Measurements from ENCODE around the gene HOXB7.

HOXB7 gene

DNA sequence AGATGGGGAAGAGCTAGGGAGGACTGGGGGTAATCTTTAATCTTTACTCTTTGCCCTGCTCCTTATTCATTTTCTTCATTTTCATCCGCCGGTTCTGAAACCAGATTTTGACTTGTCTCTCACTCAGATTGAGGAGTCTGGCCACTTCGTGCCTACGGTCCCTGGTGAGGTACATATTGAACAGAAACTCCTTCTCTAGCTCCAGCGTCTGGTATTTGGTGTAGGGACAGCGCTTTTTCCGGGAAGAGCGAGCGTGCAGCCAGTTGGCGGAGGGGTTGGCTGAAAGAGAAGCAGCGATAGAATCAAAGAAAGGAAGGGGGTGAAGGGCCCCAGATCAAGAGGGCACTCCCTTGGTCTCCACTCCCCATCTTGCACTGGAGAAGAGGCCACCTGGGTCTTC is 12.0 kb upstream of the HOXB7 start:
- no peak for DNase-seq

- DNase-seq = no peak
These were observed 10.9 kb upstream of the HOXB7 start for GRCh38 chr17:48621410-48622392.

GRCh38 chr17:48620461-48621139 is 9.8 kb upstream of the HOXB7 start:
- no peak for DNase-seq

DNA sequence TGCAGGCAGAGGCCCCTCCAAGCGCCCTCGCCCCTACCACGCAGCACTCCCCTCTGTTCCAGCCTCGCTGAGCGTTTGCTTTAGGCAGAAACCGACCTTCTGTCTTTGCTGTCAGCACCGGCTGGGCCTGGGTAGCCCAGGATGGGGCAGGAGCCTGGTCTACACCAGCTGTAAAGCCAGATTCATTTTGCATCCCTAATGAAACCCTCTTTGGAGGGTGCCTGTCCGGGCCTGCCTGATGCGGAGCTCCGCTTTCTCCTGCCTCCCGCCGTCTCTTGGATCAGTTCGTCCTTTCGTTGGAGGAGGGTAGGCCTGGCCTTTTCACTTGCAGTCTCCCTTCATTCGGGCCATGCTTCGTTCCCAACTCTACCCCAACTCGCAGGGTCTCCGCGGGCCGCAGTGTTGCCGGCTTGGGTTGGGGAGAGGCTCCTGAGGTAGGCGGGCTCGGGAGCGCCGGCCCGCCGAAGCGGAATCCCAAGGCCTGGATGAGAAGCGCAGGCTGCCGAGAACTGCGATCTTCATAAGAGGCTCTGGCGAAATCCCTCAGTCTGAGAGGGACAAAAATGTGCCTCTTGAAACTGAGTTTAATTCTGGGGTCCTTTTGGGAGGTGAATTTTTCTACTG is 9.1 kb upstream of the HOXB7 start:
- no peak for DNase-seq

DNA sequence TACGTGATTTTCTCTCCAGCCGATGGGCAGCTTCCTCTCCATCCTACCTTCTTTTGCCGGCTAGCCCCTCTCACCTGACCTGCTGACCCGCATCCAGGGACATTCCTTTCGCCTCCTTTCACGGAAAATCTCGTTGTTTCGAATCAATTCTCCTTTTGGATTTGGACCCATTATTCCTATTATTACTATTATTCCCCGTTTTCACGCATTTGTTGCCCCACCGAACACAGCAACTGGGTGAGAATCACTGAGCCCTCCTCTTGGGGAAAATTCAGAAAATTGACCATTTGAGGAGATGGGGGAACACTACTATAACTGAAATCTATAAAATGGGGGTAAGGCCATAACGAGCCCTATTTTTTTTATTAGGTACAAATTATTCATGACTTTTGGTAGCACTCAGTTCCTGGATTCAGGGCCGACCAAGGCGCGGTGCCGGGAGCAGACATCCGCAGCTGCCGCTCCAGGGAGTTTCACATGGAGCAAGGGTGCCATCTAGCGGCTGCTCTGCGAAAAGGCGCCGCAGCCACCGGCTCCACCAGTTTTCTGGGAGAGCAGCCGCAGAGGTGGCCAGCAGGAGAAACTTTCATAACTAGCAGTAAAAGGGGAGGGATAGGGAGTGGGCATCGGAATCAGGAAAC is 7.6 kb upstream of the HOXB7 start:
- DNase-seq = peak; percentile 85

GRCh38 chr17:48617471-48618255 is 6.8 kb upstream of the HOXB7 start:
- DNase-seq = no peak

DNA sequence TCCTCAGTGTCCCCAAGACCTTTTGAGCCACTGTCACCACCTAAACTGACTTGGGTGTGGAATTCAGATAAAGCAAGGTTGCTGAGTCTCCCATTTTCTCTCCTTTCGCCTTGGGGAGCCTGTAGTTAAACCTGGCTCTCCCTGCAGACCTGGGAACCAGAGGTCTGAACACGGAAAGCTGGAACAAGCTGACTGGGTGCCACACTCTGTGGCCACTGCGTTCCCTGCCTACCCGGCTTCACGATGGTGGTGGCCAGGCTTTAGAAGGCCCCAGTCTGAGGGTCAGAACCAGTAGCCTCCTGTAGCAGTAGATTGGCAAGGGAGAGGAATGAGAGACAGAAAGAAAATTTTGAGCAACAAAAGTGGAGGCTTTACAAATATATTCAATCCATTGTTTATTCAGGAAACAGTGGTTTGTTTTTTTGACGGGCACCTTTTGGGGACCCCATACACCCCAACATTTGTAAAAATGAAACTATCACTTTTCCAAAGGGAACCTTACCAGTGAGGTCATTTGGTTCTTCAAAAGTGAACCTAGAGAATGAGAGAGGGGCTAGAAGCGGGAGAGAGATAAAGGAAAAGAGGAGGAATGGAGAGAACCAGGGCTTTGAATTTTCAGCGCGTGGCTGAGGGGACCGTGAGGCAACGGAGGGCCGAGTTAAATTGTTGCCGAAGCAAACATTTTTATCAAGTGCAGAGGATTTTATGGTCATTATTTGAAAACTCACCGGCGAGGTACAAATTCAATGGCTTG is 6.1 kb upstream of the HOXB7 start:
- DNase-seq = no peak

DNA sequence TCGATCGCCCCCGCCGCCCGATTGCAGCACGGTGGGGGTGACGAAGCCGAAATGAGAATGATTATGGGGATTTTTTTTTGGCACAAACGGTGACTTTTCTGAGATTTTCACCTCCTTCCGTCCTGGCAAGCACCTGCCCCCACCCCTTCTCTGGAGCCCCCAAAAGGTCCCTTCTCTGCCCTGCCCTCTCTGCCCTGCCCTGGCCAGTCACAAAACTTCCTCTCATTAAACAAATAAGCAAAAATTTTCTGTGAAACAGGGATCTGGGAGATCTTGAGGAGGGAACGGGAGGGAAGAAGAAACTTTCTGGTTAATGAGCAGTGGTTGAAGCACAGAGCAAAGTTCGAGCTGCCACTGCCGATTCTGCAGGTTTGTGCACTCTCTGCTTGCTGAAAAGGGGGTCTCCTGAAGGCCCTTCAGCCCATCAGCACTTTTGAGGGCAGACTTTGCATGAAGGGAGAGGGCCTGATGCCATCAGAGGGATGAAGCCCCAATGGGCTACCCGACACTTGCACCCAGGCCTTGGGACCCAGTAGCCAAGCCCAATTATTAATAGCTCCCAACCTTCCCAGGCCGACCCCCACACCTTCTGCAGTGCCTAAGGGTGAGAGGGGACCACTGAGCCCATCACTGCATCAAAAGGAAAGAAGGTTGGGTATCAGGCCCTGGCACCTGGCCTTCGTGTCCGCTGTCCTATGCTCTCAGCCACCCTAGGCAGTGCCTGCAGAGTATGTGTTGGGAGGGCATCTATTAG is 5.3 kb upstream of the HOXB7 start:
- no peak for DNase-seq

GRCh38 chr17:48615047-48615962 is 4.5 kb upstream of the HOXB7 start, which contains the start of gene HOXB8:
TSS of gene HOXB8 (minus strand) at chr17:48615292. CDS start at chr17:48614704, 588 bp downstream.
- DNase-seq = no peak

- no peak for DNase-seq
These were observed 3.3 kb upstream of the HOXB7 start for GRCh38 chr17:48613862-48614694.

DNA sequence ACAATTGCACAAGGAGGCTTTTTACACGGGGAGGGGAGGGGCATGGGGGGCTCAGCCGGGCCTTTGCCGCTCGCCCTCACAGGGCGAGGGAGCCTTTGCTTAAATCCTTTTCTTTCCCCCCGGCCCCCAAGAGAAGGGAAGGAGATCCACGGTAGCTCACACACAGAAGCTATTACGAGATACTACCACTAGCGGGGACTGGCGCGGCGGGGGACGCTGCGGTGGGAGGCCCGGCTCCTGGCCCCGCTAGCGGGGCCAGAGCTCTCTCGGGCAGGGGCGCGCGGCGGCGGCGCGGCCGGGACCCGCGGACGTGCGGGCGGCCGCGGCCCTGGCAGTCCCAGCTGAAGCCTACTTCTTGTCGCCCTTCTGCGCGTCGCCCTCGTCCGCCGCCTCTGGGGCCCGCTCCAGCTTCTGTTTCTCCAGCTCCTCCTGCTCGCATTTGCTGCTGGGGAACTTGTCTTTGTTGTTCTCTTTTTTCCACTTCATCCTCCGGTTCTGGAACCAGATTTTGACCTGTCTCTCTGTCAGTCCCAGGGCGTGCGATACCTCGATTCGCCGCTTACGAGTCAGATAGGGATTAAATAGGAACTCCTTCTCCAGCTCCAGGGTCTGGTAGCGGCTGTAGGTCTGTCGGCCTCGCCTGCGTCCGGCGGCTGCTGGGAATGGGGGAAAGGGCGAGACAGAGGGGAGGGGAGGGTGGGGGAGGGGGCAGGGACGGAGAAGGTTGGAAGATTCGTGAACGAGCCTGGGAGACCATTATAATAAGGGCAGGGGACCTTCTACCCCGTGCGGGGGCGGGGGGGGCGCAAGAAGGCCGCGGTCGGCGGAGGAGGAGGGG is 2.3 kb upstream of the HOXB7 start:
- no peak for DNase-seq

DNA sequence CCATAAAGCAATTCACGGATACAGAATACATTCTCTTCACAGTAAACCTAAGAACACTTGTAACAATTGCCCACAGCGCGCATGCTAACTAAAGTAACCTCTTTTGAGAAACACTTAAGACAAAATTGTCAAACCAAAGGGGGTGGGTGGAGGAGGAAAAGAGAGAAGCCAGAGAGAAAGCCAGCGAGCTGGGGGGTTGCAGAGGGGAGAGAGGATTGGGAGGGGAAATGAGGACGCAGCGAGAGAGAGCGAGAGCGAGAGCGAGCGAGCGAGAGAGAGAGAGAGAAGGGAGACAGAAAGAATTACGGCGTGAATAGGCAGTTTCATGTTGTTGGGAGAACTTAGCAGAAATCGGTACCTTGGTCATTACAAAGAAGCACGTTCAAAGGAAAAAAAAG is 1.6 kb upstream of the HOXB7 start:
- DNase-seq = no peak

- no peak for DNase-seq
These were observed 1.1 kb upstream of the HOXB7 start for GRCh38 chr17:48611681-48612455.

DNA sequence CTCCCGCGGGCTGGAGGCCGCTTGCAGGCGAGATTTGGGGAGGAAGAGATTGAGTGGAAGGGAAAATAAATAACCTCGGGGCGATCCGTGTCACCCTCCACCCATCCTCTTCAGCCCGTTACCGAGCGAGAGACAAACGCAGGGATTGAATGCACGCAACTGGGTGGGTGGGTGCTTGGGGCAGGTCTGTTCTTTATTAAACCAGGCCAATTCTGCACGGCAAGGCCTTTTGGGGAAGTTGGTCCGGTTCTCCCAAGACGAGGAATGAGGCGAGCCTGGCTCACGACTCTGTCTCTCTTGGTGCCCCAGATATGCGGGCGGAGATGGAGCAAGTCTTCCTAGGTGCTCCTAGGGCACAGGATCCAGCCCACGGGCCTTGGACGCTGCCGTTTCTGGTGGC is 396 bp upstream of the HOXB7 start:
- DNase-seq = no peak

DNA sequence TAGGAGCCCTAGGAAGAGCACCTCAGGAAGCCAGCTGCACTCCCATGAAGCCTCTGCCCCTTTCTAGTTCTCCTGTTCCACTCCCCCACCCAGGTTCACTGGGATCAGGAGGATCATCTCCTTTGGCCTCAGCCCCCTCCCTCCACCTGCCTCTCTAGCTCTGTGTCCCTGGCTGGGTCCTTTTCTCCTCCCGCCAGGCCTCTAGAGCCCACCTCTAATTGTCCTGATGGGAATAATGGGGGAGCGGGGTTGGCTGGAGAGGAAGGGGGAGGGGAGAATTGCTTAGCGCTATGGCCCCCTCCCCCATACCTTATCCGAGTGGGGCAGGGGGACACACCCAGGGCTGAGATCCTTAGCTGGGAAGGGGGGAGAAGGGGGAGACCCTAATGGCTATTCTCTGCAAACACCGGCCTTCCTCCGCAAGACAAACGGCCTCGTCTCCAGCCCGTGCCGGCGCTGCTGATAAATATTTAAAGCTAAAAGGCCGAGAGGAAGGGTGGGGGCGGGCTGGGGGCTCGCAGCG is 997 bp downstream of the HOXB7 start:
- no peak for DNase-seq

- DNase-seq = no peak
These were observed 1.8 kb downstream of the HOXB7 start for GRCh38 chr17:48609033-48609432.

DNA sequence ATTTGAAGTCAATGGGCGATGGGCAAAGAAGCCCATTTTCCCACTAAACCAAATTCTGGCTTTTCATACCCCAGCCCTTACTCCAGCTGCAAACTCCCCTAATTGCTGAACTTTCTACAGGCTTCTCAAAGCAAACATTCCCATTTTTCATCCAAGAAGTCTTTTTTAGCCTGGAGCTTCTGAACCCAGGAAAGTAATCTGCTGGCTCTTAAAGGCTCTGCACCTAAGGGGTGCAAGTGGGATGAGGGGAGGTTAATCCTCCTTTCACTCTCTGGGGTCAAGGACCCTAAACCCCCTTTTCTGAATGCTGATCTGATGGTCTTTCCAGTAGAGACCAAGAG is 2.4 kb downstream of the HOXB7 start:
- no peak for DNase-seq
